Measurements from ENCODE around the gene RASAL3. TPM values are rescaled to one million over a fixed set of nuclear protein-coding genes. Genes with fewer than 3 reads are reported as not detected.

The RASAL3 gene
- total RNA-seq, 1 donor from 2014 or later: 0.41 TPM

- FAIRE-seq: no peak
- no peak for DNase-seq (ENCODE audit: low spot score in 2 of 2)
Observed at GRCh38 chr19:15436826-15437110, 27.6 kb downstream of the RASAL3 start.

GRCh38 chr19:15436012-15436825 is 28.1 kb downstream of the RASAL3 start:
- no peak for FAIRE-seq
- no peak for DNase-seq (ENCODE audit: low spot score in 2 of 2)

GRCh38 chr19:15433519-15434069 is 30.8 kb downstream of the RASAL3 start:
- no peak for FAIRE-seq

GRCh38 chr19:15432629-15433518 is 31.5 kb downstream of the RASAL3 start:
- DNase-seq (ENCODE audit: low spot score in 2 of 2) (peak; percentile 100), FAIRE-seq (no peak)

More at GRCh38 chr19:15433519-15434069, 30.8 kb downstream of the RASAL3 start:
- DNase-seq (ENCODE audit: low spot score in 2 of 2): no peak

- DNase-seq (ENCODE audit: low spot score in 2 of 2) (no peak), FAIRE-seq (no peak)
Observed at GRCh38 chr19:15432018-15432494, 32.3 kb downstream of the RASAL3 start.

GRCh38 chr19:15431396-15432017 is 32.8 kb downstream of the RASAL3 start:
- FAIRE-seq (no peak), DNase-seq (ENCODE audit: low spot score in 2 of 2) (no peak)

GRCh38 chr19:15430526-15431120 is 33.7 kb downstream of the RASAL3 start:
- no peak for FAIRE-seq
- DNase-seq (ENCODE audit: low spot score in 2 of 2): no peak

GRCh38 chr19:15429825-15430467 is 34.4 kb downstream of the RASAL3 start:
- FAIRE-seq: no peak
- DNase-seq (ENCODE audit: low spot score in 2 of 2): no peak

GRCh38 chr19:15428956-15429824 is 35.2 kb downstream of the RASAL3 start:
- DNase-seq (ENCODE audit: low spot score in 2 of 2) (no peak), FAIRE-seq (no peak)

- no peak for FAIRE-seq
Observed at GRCh38 chr19:15427991-15428471, 36.3 kb downstream of the RASAL3 start.

GRCh38 chr19:15427350-15427700 is 37.0 kb downstream of the RASAL3 start:
- no peak for FAIRE-seq
- DNase-seq (ENCODE audit: low spot score in 2 of 2): no peak

More at GRCh38 chr19:15427991-15428471, 36.3 kb downstream of the RASAL3 start:
- DNase-seq (ENCODE audit: low spot score in 2 of 2): no peak

GRCh38 chr19:15426485-15427349 is 37.6 kb downstream of the RASAL3 start:
- DNase-seq (ENCODE audit: low spot score in 2 of 2) (no peak), FAIRE-seq (no peak)

GRCh38 chr19:15425321-15425950 is 38.9 kb downstream of the RASAL3 start:
- DNase-seq (ENCODE audit: low spot score in 2 of 2) (no peak), FAIRE-seq (no peak)

GRCh38 chr19:15424692-15425272 is 39.6 kb downstream of the RASAL3 start:
- DNase-seq (ENCODE audit: low spot score in 2 of 2): no peak
- FAIRE-seq: no peak

GRCh38 chr19:15424121-15424520 is 40.2 kb downstream of the RASAL3 start:
- FAIRE-seq (no peak), DNase-seq (ENCODE audit: low spot score in 2 of 2) (no peak)

GRCh38 chr19:15423130-15423529 is 41.2 kb downstream of the RASAL3 start:
- DNase-seq (ENCODE audit: low spot score in 2 of 2): no peak
- no peak for FAIRE-seq

Measured in frontal cortex (tissue), 4 donors.